Parathyroid adenoma (tissue), 2 donors: ENCODE data around the gene NIN.

Experiments
- H2AFZ ChIP-seq: fragments of 300-600 bp; sonication (generic); one replicate; pipeline ENCODE4 v1.7.0; 2017; ENCODE audit warnings: antibody characterized with exemption, mild to moderate bottlenecking
- H3K27ac ChIP-seq: fragments of 300-600 bp; sonication (generic); one replicate; pipeline ENCODE4 v1.7.0; 2017
- H3K27me3 ChIP-seq: fragments of 300-600 bp; sonication (generic); one replicate; pipeline ENCODE4 v1.7.0; 2017; ENCODE audit warnings: low read length; ENCODE audit not compliant: control insufficient read depth, insufficient read depth
- H3K36me3 ChIP-seq: fragments of 300-600 bp; sonication (generic); one replicate; pipeline ENCODE4 v1.7.0; 2017; ENCODE audit warnings: low read length; ENCODE audit not compliant: control insufficient read depth, insufficient read depth
- H3K4me1 ChIP-seq: fragments of 300-600 bp; sonication (generic); one replicate; pipeline ENCODE4 v1.7.0; 2017; ENCODE audit warnings: control low read depth
- H3K4me2 ChIP-seq: fragments of 300-600 bp; sonication (generic); one replicate; pipeline ENCODE4 v1.7.0; 2017; ENCODE audit warnings: low read length
- H3K4me3 ChIP-seq: fragments of 300-600 bp; sonication (generic); one replicate; pipeline ENCODE4 v1.7.0; 2017; ENCODE audit warnings: low read depth, low read length
- H3K79me2 ChIP-seq: fragments of 300-600 bp; sonication (generic); one replicate; pipeline ENCODE4 v1.7.0; 2017; ENCODE audit warnings: control low read depth
- H3K9ac ChIP-seq: fragments of 300-600 bp; sonication (generic); one replicate; pipeline ENCODE4 v1.7.0; 2017; ENCODE audit warnings: mild to moderate bottlenecking
- H3K9me3 ChIP-seq: fragments of 300-600 bp; sonication (generic); one replicate; pipeline ENCODE4 v1.7.0; 2017; ENCODE audit warnings: low read length; ENCODE audit not compliant: control insufficient read depth
- CTCF ChIP-seq: fragments of 300-600 bp; sonication (generic); IDR thresholded peaks from one replicate; pipeline ENCODE4 v1.7.0; 2017; ENCODE audit warnings: antibody characterized with exemption, mild to moderate bottlenecking
- donor health status: primary hyperparathyroidism.

NIN gene

GRCh38 chr14:50734950-50735695 lies 95.8 kb downstream of the NIN start:
- no peaks in the 10 kb centered on the region for H3K36me3 ChIP-seq
- H3K4me2 ChIP-seq = peak overlapping the region; percentile 46
- TF ChIP-seq CTCF = no peak
- no peaks in the 10 kb centered on the region for H3K4me1 ChIP-seq
- H3K9ac ChIP-seq = no peak overlapping the region
- no peaks in the 10 kb centered on the region for H3K79me2 ChIP-seq
- H3K27me3 ChIP-seq = no peaks in the 10 kb centered on the region
- H3K9me3 ChIP-seq = no peaks in the 10 kb centered on the region
- H2AFZ ChIP-seq = peak overlapping the region; percentile 7
- no peak overlapping the region for H3K27ac ChIP-seq
- H3K4me3 ChIP-seq = no peak overlapping the region

GRCh38 chr14:50733494-50733893 lies 97.5 kb downstream of the NIN start:
- Histone ChIP-seq H3K27me3 (no peaks in the 10 kb centered on the region), H3K4me2 (no peak overlapping the region), H3K9ac (no peak overlapping the region), H3K36me3 (no peaks in the 10 kb centered on the region), H3K79me2 (no peaks in the 10 kb centered on the region), H3K4me3 (no peak overlapping the region), H2AFZ (no peak overlapping the region), H3K9me3 (no peaks in the 10 kb centered on the region), H3K4me1 (no peaks in the 10 kb centered on the region), H3K27ac (no peak overlapping the region)
- TF ChIP-seq CTCF = no peak

GRCh38 chr14:50728836-50729235 lies 102.1 kb downstream of the NIN start:
- H2AFZ ChIP-seq = no peak overlapping the region
- no peaks in the 10 kb centered on the region for H3K79me2 ChIP-seq
- TF ChIP-seq CTCF = no peak
- H3K9me3 ChIP-seq = no peaks in the 10 kb centered on the region
- no peaks in the 10 kb centered on the region for H3K4me1 ChIP-seq
- H3K27ac ChIP-seq = no peak overlapping the region
- no peaks in the 10 kb centered on the region for H3K36me3 ChIP-seq
- H3K27me3 ChIP-seq = no peaks in the 10 kb centered on the region
- H3K9ac ChIP-seq = no peak overlapping the region
- H3K4me2 ChIP-seq = no peak overlapping the region
- no peak overlapping the region for H3K4me3 ChIP-seq

GRCh38 chr14:50726372-50727107 lies 104.4 kb downstream of the NIN start:
- no peak overlapping the region for H3K9ac ChIP-seq
- H3K36me3 ChIP-seq = no peaks in the 10 kb centered on the region

More at GRCh38 chr14:50726372-50727107, 104.4 kb downstream of the NIN start:
- Histone ChIP-seq H3K4me1 (no peaks in the 10 kb centered on the region), H3K27ac (no peak overlapping the region), H3K79me2 (no peaks in the 10 kb centered on the region), H3K4me3 (no peak overlapping the region), H2AFZ (no peak overlapping the region), H3K27me3 (no peaks in the 10 kb centered on the region), H3K4me2 (no peak overlapping the region), H3K9me3 (no peaks in the 10 kb centered on the region)
- TF ChIP-seq CTCF = no peak
